NCI-H82 (cell line): ENCODE measurements around the gene AK6.
A peak's percentile ranks its signal among the peaks of the same experiment; 100 is the strongest.
"Not testable (repeated sequence)": the region's sequence is repeated elsewhere in the genome, so short reads cannot be mapped to it uniquely, and the experiment has no call there.

ENCODE experiments used
- DNase-seq: peaks from one replicate; lab custom pipeline; 2025; lab: John Stamatoyannopoulos, UW

Gene AK6

DNA sequence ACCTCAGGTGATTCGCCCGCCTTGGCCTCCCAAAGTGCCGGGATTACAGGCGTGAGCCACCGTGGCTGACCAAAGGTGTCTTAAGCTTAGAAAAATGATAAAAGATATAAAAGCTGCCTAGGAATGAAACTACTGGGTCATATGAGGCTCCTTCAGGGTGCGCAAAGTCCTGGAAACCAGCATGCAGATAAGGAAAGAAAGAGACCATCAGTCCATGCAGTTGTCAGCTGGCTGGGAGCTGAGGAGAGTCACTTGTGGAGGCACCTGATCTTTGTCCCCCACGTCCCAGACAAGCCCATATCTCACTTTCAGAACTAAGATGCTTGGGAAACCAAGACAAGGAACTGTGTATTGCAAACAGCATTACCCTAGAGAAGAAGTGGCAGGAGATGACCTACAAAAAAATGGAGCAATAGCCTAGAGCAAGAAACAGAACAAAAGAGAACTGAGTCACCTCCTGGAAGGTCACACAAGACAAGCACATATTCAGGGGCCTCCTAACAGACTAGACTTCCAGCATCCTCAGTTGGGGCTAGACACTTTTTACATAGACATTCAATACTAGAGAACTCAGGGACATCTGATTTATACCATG is 33.9 kb downstream of the AK6 start:
- DNase-seq: no peak

- peak; percentile 78 for DNase-seq
These were observed 34.5 kb downstream of the AK6 start for GRCh38 chr5:69334793-69335268.

DNA sequence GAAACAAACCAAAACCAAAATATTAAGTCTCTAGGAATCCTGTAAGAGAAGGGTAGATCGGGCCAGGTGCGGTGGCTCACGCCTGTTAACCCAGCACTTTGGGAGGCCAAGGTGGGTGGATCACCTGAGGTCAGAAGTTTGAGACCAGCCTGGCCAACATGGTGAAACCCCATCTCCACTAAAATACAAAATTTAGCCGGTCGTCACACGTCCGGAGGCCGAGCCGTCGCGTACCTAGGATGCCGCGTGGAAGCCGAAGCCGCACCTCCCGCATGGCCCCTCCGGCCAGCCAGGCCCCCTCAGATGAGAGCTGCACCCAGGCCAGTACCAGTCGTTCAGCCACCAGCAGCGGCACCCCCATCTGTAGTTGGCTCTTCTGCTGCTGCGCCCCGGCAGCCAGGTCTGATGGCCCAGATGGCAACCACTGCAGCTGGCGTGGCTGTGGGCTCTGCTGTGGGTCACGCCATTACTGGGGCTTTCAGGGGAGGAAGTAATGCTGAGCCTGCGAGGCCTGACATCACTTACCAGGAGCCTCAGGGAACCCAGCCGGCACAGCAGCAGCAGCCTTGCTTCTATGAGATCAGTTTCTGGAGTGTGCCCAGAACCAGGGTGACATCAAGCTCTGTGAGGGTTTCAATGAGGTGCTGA is 35.5 kb downstream of the AK6 start:
- DNase-seq: not testable (repeated sequence)

- no peak for DNase-seq
These were observed 37.5 kb downstream of the AK6 start for GRCh38 chr5:69331528-69332445.

DNA sequence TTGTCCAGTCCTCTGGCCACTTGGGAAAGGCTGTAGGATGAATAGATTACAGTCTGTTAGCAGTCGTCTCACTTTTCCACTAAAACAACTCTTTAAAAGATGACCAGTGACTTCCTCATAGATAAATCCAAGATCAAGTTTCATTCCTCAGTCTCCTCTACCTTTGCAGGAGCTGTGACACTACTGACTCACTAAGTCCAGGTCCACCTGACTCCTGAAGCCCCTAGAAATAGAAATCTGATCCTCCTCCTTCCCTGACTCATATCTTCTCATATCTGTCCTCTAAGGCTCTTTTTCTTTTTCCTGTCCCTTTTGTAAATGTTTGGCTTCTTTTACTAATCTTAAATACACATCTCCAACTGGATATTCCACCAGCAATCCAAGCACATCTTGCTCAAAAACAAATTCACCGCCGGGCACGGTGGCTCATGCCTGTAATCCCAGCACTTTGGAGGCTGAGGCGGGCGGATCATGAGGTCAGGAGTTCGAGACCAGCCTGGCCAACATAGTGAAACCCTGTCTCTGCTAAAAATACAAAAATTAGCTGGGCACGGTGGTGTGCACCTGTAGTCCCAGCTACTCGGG is 39.3 kb downstream of the AK6 start:
- DNase-seq: no peak

DNA sequence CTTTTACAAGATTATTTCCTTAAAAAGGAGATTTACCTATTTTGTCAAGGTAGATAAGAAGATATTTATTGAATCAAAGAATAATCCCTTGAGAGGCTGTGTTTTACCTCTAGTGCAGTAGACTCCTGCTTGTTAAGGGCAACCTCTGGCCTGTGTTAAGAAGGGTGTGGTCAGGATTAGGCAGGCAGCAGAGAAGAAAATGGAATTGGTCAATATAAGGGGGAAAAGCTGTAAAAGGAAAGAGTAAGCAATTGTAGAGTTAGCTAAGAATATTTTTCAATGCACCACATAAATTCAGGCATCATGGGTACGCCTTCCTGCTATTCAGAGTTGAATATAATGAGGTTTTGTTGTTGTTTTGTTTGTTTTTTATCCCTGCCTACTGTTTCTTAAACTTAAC is 43.0 kb downstream of the AK6 start:
- no peak for DNase-seq

GRCh38 chr5:69317391-69317790 is 51.9 kb downstream of the AK6 start:
- DNase-seq: no peak

GRCh38 chr5:69315972-69316371 is 53.3 kb downstream of the AK6 start:
- peak; percentile 2 for DNase-seq

GRCh38 chr5:69313428-69313827 is 55.9 kb downstream of the AK6 start:
- no peak for DNase-seq

- DNase-seq: no peak
These were observed 56.7 kb downstream of the AK6 start for GRCh38 chr5:69312459-69313160.

DNA sequence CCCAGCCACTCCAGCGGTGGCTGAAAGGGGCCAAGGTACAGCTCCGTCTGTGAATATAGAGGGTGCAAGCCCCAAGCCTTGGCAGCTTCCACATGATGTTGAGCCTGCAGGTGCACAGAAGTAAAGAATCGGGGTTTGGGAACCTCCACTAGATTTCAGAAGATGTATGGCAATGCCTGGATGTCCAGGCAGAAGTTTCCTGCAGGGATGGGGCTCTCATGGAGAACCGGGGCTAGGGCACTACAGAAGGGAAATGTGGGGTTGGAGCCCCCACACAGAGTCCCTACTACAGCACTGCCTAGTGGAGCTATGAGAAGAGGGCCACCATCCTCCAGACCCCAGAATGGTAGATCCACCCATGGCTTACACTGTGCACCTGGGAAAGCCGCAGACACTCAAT is 59.9 kb downstream of the AK6 start:
- no peak for DNase-seq

DNA sequence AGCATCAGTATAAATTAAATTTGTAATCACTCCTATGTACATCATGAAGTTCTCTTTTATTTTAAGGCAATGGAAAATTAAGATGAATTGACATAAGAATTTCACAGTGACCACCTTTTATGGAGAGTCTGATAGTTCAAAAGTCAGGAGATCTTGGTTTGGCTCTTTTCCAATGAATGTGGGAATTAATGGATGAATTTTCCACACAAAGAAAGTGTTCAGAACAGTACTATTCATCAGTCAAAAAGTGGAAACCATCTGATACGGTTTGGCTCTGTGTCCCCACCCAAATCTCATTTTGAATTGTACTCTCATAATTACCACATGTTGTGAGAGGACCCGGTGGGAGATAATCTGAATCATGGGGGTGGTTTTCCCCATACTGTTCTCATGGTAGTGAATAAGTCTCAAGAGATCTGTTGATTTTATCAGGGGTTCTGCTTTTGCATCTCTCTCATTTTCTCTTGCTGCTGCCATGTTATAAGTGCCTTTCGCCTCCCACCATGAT is 61.2 kb downstream of the AK6 start:
- DNase-seq: no peak

- DNase-seq: no peak
These were observed 63.8 kb downstream of the AK6 start for GRCh38 chr5:69305512-69305911.
